ENCODE data around the gene CARMIL1. TPM values are rescaled to one million over a fixed set of nuclear protein-coding genes. Genes with fewer than 3 reads are reported as not detected.

CARMIL1 gene
- total RNA-seq, 1 donor from 2014 or later: 19.6 TPM

GRCh38 chr6:25434921-25435320 is 155.7 kb downstream of the CARMIL1 start:
- DNase-seq (ENCODE audit: extremely low spot score in 2 of 2): no peak
- Histone ChIP-seq H3K27ac (no peak overlapping the region), H3K27me3 (no peaks in the 10 kb centered on the region), H3K4me3 (no peak overlapping the region), H3K36me3 (no peaks in the 10 kb centered on the region), H3K4me1 (no peaks in the 10 kb centered on the region), H3K9me3 (no peaks in the 10 kb centered on the region)
- TF ChIP-seq CTCF (IDR thresholded peaks at IDR 0.05) (no peak), POLR2A (IDR thresholded peaks at IDR 0.05) (no peak), POLR2AphosphoS5 (IDR thresholded peaks at IDR 0.05; ENCODE audit: insufficient read depth in 1 of 2, low read depth in 1 of 2) (no peak)
- intact Hi-C loops (cut with DNase I): no loop called here

- no peak for TF ChIP-seq POLR2A (IDR thresholded peaks at IDR 0.05)
- no peak for TF ChIP-seq POLR2AphosphoS5 (IDR thresholded peaks at IDR 0.05; ENCODE audit: insufficient read depth in 1 of 2, low read depth in 1 of 2)
- no peak for TF ChIP-seq CTCF (IDR thresholded peaks at IDR 0.05)
- no peaks in the 10 kb centered on the region for H3K27me3 ChIP-seq
These were observed 156.3 kb downstream of the CARMIL1 start for GRCh38 chr6:25435416-25435985.

GRCh38 chr6:25436760-25437159 is 157.6 kb downstream of the CARMIL1 start:
- intact Hi-C loops (cut with DNase I): no loop called here
- Histone ChIP-seq H3K4me1 (no peaks in the 10 kb centered on the region), H3K9me3 (no peaks in the 10 kb centered on the region)

More at GRCh38 chr6:25435416-25435985, 156.3 kb downstream of the CARMIL1 start:
- H3K4me1 ChIP-seq: no peaks in the 10 kb centered on the region
- no peak for DNase-seq (ENCODE audit: extremely low spot score in 2 of 2)
- H3K36me3 ChIP-seq: no peaks in the 10 kb centered on the region
- no peak overlapping the region for H3K27ac ChIP-seq
- no peaks in the 10 kb centered on the region for H3K9me3 ChIP-seq
- H3K4me3 ChIP-seq: no peak overlapping the region
- intact Hi-C loops (cut with DNase I): no loop called here

GRCh38 chr6:25439368-25439767 is 160.2 kb downstream of the CARMIL1 start:
- Histone ChIP-seq H3K36me3 (no peaks in the 10 kb centered on the region), H3K4me3 (no peak overlapping the region), H3K9me3 (no peaks in the 10 kb centered on the region), H3K4me1 (no peaks in the 10 kb centered on the region), H3K27ac (no peak overlapping the region), H3K27me3 (no peaks in the 10 kb centered on the region)
- TF ChIP-seq POLR2A (IDR thresholded peaks at IDR 0.05) (no peak), POLR2AphosphoS5 (IDR thresholded peaks at IDR 0.05; ENCODE audit: insufficient read depth in 1 of 2, low read depth in 1 of 2) (no peak), CTCF (IDR thresholded peaks at IDR 0.05) (no peak)
- intact Hi-C loops (cut with DNase I): no loop called here
- DNase-seq (ENCODE audit: extremely low spot score in 2 of 2): no peak

More at GRCh38 chr6:25436760-25437159, 157.6 kb downstream of the CARMIL1 start:
- Histone ChIP-seq H3K27ac (no peak overlapping the region), H3K27me3 (no peaks in the 10 kb centered on the region), H3K36me3 (no peaks in the 10 kb centered on the region), H3K4me3 (no peak overlapping the region)
- TF ChIP-seq POLR2A (IDR thresholded peaks at IDR 0.05): no peak
- TF ChIP-seq POLR2AphosphoS5 (IDR thresholded peaks at IDR 0.05; ENCODE audit: insufficient read depth in 1 of 2, low read depth in 1 of 2): no peak
- TF ChIP-seq CTCF (IDR thresholded peaks at IDR 0.05): no peak
- DNase-seq (ENCODE audit: extremely low spot score in 2 of 2): no peak

GRCh38 chr6:25441663-25442270 is 162.6 kb downstream of the CARMIL1 start:
- H3K36me3 ChIP-seq: no peaks in the 10 kb centered on the region
- no peaks in the 10 kb centered on the region for H3K27me3 ChIP-seq
- intact Hi-C loops (cut with DNase I): no loop called here
- H3K9me3 ChIP-seq: no peaks in the 10 kb centered on the region
- DNase-seq (ENCODE audit: extremely low spot score in 2 of 2): no peak
- TF ChIP-seq POLR2A (IDR thresholded peaks at IDR 0.05) (no peak), POLR2AphosphoS5 (IDR thresholded peaks at IDR 0.05; ENCODE audit: insufficient read depth in 1 of 2, low read depth in 1 of 2) (no peak), CTCF (IDR thresholded peaks at IDR 0.05) (no peak)
- no peak overlapping the region for H3K27ac ChIP-seq
- no peaks in the 10 kb centered on the region for H3K4me1 ChIP-seq
- H3K4me3 ChIP-seq: no peak overlapping the region
